Left ventricle myocardium inferior (tissue), 1 donor: ENCODE results near the gene TIMM22. TPM values are rescaled to one million over a fixed set of nuclear protein-coding genes. Genes with fewer than 3 reads are reported as not detected.

Experiments used
- DNase-seq: peaks from one replicate; pipeline ENCODE4 v3.0.0-alpha.2; 2020
- H3K27ac ChIP-seq: fragments of 200-600 bp; replicated peaks from 2 replicates; pipeline ENCODE4 v1.8.0; 2021
- H3K27me3 ChIP-seq: fragments of 200-600 bp; 2 replicates; pipeline ENCODE4 v1.8.0; 2021; ENCODE audit warnings: low read depth
- H3K36me3 ChIP-seq: fragments of 200-600 bp; 2 replicates; pipeline ENCODE4 v1.8.0; 2021
- H3K4me1 ChIP-seq: fragments of 200-600 bp; 2 replicates; pipeline ENCODE4 v1.8.0; 2021
- H3K4me3 ChIP-seq: fragments of 200-600 bp; 2 replicates; pipeline ENCODE4 v1.8.0; 2021; ENCODE audit warnings: mild to moderate bottlenecking, moderate library complexity
- H3K9me3 ChIP-seq: fragments of 200-600 bp; replicated peaks from 2 replicates; pipeline ENCODE4 v1.8.0; 2021
- CTCF ChIP-seq: fragments of 200-600 bp; IDR thresholded peaks from 2 replicates; pipeline ENCODE4 v1.8.0; 2021; ENCODE audit warnings: antibody characterized with exemption, mild to moderate bottlenecking, borderline replicate concordance
- intact Hi-C: fragments of 100-400 bp; cut with micrococcal nuclease; formaldehyde crosslinking; loops from one replicate; pipeline ENCODE4 v1.11.0; 2022
- total RNA-seq: library from RNA; stranded (reverse); fragmentation: NEBNext Ultra II Directional; extraction: Animal tissue kit (Norgen Biotek cat#: 25700); gene quantifications from one replicate; pipeline ENCODE4 v1.2.1, GENCODE V29; 2021
- donor health status: DM: no; HTN: yes; CAD: no; lungs with severe emphysema.

The TIMM22 gene
- total RNA-seq, 1 donor from 2014 or later: 17.6 TPM

- TF ChIP-seq CTCF: no peak
- DNase-seq: no peak
- H3K4me1 ChIP-seq: peaks cover 16% of the 10 kb centered on the region
Observed at GRCh38 chr17:962166-962565, 34.8 kb upstream of the TIMM22 start.

DNA sequence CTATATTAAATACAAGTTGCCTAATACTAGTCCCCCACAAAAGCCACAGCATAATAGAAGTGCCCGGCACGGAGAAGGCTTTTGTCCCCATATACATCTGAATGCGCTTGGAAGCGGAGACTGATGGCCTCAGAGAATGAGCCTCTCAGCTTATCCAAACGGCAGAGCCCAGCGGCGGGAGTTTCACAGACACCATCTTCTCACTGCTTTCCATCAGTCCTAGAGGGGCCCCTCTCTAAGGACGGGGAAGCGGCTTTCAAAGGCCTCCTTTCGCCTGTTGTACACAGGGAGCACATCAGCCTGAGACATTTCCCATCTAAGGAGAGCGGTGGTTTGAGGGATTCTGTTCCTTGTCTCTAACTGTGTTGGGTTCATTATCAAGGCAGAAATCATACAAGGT is 34.3 kb upstream of the TIMM22 start:
- Histone ChIP-seq H3K36me3 (no peaks in the 10 kb centered on the region), H3K27me3 (no peaks in the 10 kb centered on the region), H3K27ac (no peak overlapping the region), H3K4me3 (no peak overlapping the region), H3K9me3 (no peaks in the 10 kb centered on the region), H3K4me1 (peaks cover 15% of the 10 kb centered on the region)
- no peak for DNase-seq
- no peak for TF ChIP-seq CTCF
- intact Hi-C loops: no loop called here

More at GRCh38 chr17:962166-962565, 34.8 kb upstream of the TIMM22 start:
- no peak overlapping the region for H3K27ac ChIP-seq
- H3K36me3 ChIP-seq: no peaks in the 10 kb centered on the region
- H3K9me3 ChIP-seq: no peaks in the 10 kb centered on the region
- no peak overlapping the region for H3K4me3 ChIP-seq
- intact Hi-C loops: no loop called here
- no peaks in the 10 kb centered on the region for H3K27me3 ChIP-seq

GRCh38 chr17:964876-965275 is 32.1 kb upstream of the TIMM22 start:
- no peak for TF ChIP-seq CTCF
- DNase-seq: no peak
- no peak overlapping the region for H3K27ac ChIP-seq
- H3K4me3 ChIP-seq: no peak overlapping the region
- H3K4me1 ChIP-seq: peaks cover 9% of the 10 kb centered on the region
- intact Hi-C loops: no loop called here
- H3K36me3 ChIP-seq: no peaks in the 10 kb centered on the region
- H3K27me3 ChIP-seq: no peaks in the 10 kb centered on the region
- no peaks in the 10 kb centered on the region for H3K9me3 ChIP-seq

DNA sequence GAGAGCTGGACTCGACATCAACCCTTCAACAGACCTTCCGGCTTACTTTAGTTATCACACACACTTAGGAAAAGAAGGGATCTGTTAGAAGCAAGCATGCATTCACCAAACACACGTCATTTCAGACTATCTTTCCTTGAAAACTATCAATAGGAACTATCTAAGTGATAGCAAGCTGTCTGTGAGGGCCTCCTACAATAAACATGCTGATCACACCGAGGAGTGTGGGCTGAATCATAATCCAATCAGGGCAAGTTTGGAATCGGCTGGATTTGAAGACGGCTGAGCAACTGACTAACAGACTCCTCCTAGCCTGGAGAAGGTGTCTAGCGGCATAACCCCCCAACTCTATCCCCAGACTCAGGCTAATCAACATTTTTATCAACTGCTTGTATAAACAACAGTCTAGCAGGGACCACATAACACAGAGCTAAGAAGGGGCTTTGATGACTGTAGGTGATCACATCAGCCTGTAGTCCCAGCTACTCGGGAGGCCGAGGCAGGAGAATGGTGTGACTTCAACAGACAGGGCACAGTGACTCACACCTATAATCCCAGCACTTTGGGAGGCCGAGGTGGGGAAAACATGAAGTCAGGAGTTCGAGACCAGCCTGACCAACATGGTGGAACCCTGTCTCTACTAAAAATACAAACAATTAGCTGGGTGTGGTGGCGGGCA is 31.5 kb upstream of the TIMM22 start:
- TF ChIP-seq CTCF: no peak
- no peak overlapping the region for H3K27ac ChIP-seq
- intact Hi-C loops: no loop called here

GRCh38 chr17:967122-967521 is 29.8 kb upstream of the TIMM22 start:
- DNase-seq: no peak
- Histone ChIP-seq H3K9me3 (no peaks in the 10 kb centered on the region), H3K36me3 (no peaks in the 10 kb centered on the region), H3K4me1 (peaks cover 9% of the 10 kb centered on the region), H3K4me3 (no peak overlapping the region), H3K27me3 (no peaks in the 10 kb centered on the region), H3K27ac (no peak overlapping the region)
- TF ChIP-seq CTCF: no peak
- intact Hi-C loops: no loop called here

More for the DNA sequence above, 31.5 kb upstream of the TIMM22 start:
- Histone ChIP-seq H3K4me1 (peaks cover 9% of the 10 kb centered on the region), H3K4me3 (no peak overlapping the region), H3K9me3 (no peaks in the 10 kb centered on the region), H3K36me3 (no peaks in the 10 kb centered on the region), H3K27me3 (no peaks in the 10 kb centered on the region)
- no peak for DNase-seq
